ENCODE measurements around the gene TBX2. TPM values are rescaled to one million over a fixed set of nuclear protein-coding genes. Genes with fewer than 3 reads are reported as not detected.

The TBX2 gene
- total and polyA plus RNA-seq, 2 of the 4 experiments (the other 2 are of a cell fraction) = 20.1 to 64.1 TPM

DNA sequence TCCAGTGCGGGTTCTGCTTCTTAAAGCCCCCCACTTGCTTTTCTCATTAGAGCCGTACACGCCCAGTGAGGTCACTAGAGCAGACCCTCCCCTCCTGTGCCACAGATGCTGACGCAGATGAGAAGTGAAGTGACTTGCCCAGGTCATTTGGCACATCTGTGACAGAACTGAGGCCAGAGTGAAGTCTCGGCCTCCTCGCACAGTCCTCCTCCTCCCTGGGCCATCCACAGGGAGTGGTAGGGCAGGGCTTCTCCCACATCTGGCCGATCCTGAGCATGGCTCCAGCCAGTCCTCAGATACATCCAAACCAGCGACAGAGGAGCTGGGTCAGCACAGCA is 15.3 kb upstream of the TBX2 start:
- Histone ChIP-seq H4K91ac (ENCODE audit: insufficient read depth, low read depth, low read length) (no peak overlapping the region), H2BK5ac (ENCODE audit: low read depth, low read length, poor library complexity, severe bottlenecking) (no peak overlapping the region), H3K14ac (replicated peaks; ENCODE audit: low read depth, low read length) (no peak overlapping the region), H2BK120ac (ENCODE audit: low read depth, low read length) (no peak overlapping the region), H2AK5ac (ENCODE audit: low read depth, low read length) (no peak overlapping the region; the same call in 1 of the 2 replicates), H2AK9ac (replicated peaks; ENCODE audit: low read depth, low read length, poor library complexity) (peak overlapping the region; percentile 47), H3K4me2 (ENCODE audit: low read depth, low read length) (no peak overlapping the region), H3K9me1 (ENCODE audit: insufficient read depth, low read length) (peaks cover 23% of the 10 kb centered on the region), H3K79me1 (ENCODE audit: low read depth in 1 of 2, low read length in 2 of 2) (peaks cover 4 to 51% of the 10 kb centered on the region in 2 experiments; a peak in 2 of 4 replicates), H3K18ac (ENCODE audit: low read depth, low read length) (no peak overlapping the region), H4K20me1 (ENCODE audit: insufficient read depth, low read length) (no peaks in the 10 kb centered on the region), H2BK20ac (ENCODE audit: low read depth, low read length) (no peak overlapping the region), H3K4ac (ENCODE audit: low read depth, low read length) (no peak overlapping the region), H3K4me1 (ENCODE audit: control insufficient read depth, insufficient read depth, low read length) (peaks cover 7% of the 10 kb centered on the region), H3K9ac (ENCODE audit: low read depth, low read length) (no peak overlapping the region), H3K27me3 (ENCODE audit: control insufficient read depth, insufficient read depth, low read length) (no peaks in the 10 kb centered on the region), H2BK15ac (ENCODE audit: low read depth, low read length) (no peak overlapping the region; the same call in 2 of the 3 replicates), H3K9me3 (ENCODE audit: control insufficient read depth, insufficient read depth, low read length) (no peaks in the 10 kb centered on the region), H2AFZ (replicated peaks; ENCODE audit: low read length, poor library complexity) (peak overlapping the region; percentile 33), H3K36me3 (ENCODE audit: control insufficient read depth, insufficient read depth, low read length) (no peaks in the 10 kb centered on the region), H3K27ac (ENCODE audit: insufficient read depth, low read length) (no peak overlapping the region), H4K8ac (ENCODE audit: low read depth in 2 of 2, low read length in 2 of 2) (no peak overlapping the region), H3K56ac (ENCODE audit: extremely low read depth, insufficient read depth, low read length) (no peak overlapping the region), H3K23ac (ENCODE audit: low read depth, low read length) (no peak overlapping the region), H4K5ac (ENCODE audit: low read depth, low read length) (no peak overlapping the region), H3K4me3 (ENCODE audit: insufficient read depth, low read depth, low read length) (no peak overlapping the region)
- in situ Hi-C loops (cut with MboI; ENCODE audit: low sequenced_read_pairs) = no loop called here
- WGBS, 2 experiments (ENCODE audit: extremely low coverage in 2 of 2, insufficient read length in 1 of 2) = 100% methylated on average over 4 of the region's 8 CpGs; no CpG with 5 or more reads in 1 of the 2 experiments
- intact Hi-C loops (cut with micrococcal nuclease) = no loop called here
- CTCF ChIA-PET = no interaction called here
- DNase-seq (no peak), ATAC-seq (ENCODE audit: low read depth) (no peak)
- dilution Hi-C loops (cut with HindIII; ENCODE audit: low sequenced_read_pairs, unreplicated experiment) = no loop called here
- TF ChIP-seq, protein P1, sequence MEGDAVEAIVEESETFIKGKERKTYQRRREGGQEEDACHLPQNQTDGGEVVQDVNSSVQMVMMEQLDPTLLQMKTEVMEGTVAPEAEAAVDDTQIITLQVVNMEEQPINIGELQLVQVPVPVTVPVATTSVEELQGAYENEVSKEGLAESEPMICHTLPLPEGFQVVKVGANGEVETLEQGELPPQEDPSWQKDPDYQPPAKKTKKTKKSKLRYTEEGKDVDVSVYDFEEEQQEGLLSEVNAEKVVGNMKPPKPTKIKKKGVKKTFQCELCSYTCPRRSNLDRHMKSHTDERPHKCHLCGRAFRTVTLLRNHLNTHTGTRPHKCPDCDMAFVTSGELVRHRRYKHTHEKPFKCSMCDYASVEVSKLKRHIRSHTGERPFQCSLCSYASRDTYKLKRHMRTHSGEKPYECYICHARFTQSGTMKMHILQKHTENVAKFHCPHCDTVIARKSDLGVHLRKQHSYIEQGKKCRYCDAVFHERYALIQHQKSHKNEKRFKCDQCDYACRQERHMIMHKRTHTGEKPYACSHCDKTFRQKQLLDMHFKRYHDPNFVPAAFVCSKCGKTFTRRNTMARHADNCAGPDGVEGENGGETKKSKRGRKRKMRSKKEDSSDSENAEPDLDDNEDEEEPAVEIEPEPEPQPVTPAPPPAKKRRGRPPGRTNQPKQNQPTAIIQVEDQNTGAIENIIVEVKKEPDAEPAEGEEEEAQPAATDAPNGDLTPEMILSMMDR (conservative IDR thresholded peaks at IDR 0.05; ENCODE audit: low read depth, low read length) = no peak
- TF ChIP-seq, protein P2, sequence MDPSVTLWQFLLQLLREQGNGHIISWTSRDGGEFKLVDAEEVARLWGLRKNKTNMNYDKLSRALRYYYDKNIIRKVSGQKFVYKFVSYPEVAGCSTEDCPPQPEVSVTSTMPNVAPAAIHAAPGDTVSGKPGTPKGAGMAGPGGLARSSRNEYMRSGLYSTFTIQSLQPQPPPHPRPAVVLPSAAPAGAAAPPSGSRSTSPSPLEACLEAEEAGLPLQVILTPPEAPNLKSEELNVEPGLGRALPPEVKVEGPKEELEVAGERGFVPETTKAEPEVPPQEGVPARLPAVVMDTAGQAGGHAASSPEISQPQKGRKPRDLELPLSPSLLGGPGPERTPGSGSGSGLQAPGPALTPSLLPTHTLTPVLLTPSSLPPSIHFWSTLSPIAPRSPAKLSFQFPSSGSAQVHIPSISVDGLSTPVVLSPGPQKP (IDR thresholded peaks at IDR 0.05; ENCODE audit: borderline replicate concordance, low read depth, low read length) = no peak
- no TSS peak for BruUV-seq (replicated peaks)
- POLR2A ChIA-PET (ENCODE audit: unreplicated experiment) = interaction anchor here (0.6 kb wide), 1 partner anchor 171 kb away, joined by 3 read pairs; no protein-coding TSS in a partner anchor
